Pancreas (tissue), 10 donors: ENCODE results near the gene PRSS50. TPM values are rescaled to one million over a fixed set of nuclear protein-coding genes. Genes with fewer than 3 reads are reported as not detected.

Experiments used
- ATAC-seq, 4 donors: fragments of 200-7000 bp; cut with Tn5 transposase; one replicate each; pipeline versions ENCODE4 v1.8.0 to v1.9.1; 2020; ENCODE audit warnings: mild to moderate bottlenecking in 4 of 4, moderate library complexity in 4 of 4
- DNase-seq, 6 donors: peaks; one replicate each; pipeline ENCODE4 v3.0.0-alpha.2; 2020
- FAIRE-seq: peaks from 2 replicates; lab custom pipeline; 2012; peaks lifted over from hg19 to GRCh38; lab: Jason Lieb, UNC
- H3K27ac ChIP-seq, 4 donors: fragments of 200-600 bp; sonication (generic); 1 replicate in 3 of 4; 2 replicates in 1 of 4; pipeline versions ENCODE4 v1.5.0 to v1.8.0; 2020
- H3K27me3 ChIP-seq, 4 donors: fragments of 200-600 bp; one replicate each; pipeline ENCODE4 v1.8.0; 2021
- H3K36me3 ChIP-seq, 3 donors: fragments of 200-600 bp; sonication (generic) in 1 of 3; one replicate each; pipeline versions ENCODE4 v1.5.0 to v1.8.0; 2020 to 2021
- H3K4me1 ChIP-seq, 3 donors: fragments of 200-600 bp; one replicate each; pipeline ENCODE4 v1.8.0; 2021
- H3K4me3 ChIP-seq, 4 donors: fragments of 200-600 bp; sonication (generic) in 2 of 4; one replicate each; pipeline versions ENCODE4 v1.5.0 to v1.8.0; 2020 to 2021
- H3K9me3 ChIP-seq, 4 donors: fragments of 200-600 bp; one replicate each; pipeline ENCODE4 v1.8.0; 2021
- WGBS, 2 donors: extraction: QIAGEN DNeasy Blood & Tissue Kit; methylation state at CpG; one replicate each; pipeline ENCODE4 v1.1.7; 2013; 5-methylcytosine and 5-hydroxymethylcytosine counted together
- intact Hi-C, 3 donors: fragments of 100-400 bp; cut with DNase I; formaldehyde crosslinking; loops; one replicate each; pipeline versions ENCODE4 v1.11.1 to v1.14.2; 2022
- polyA plus RNA-seq, 2 donors: library from polyadenylated mRNA; stranded (reverse); fragments of 200-250 nt; gene quantifications; one replicate each; pipeline ENCODE4 v1.2.3, GENCODE V29; 2013
- total RNA-seq, 6 donors: library from RNA; stranded (reverse); fragmentation: NEBNext Ultra II Directional in 4 of 6; extraction: Animal tissue kit (Norgen Biotek cat#: 25700) in 4 of 6; gene quantifications; one replicate each; pipeline versions ENCODE4 v1.2.1 to v1.2.4, GENCODE V29; 2021 to 2023
- TF ChIP-seq, protein P1 (sequence below), 4 donors: fragments of 200-600 bp; sonication (generic) in 3 of 4; IDR thresholded peaks; one replicate each; pipeline versions ENCODE4 v1.5.0 to v1.8.0; 2021; ENCODE audit warnings: antibody characterized with exemption in 4 of 4
- donor health status: healthy with polysubstance abuse.
- donor health status: DM: no; HTN: no; CAD: no; lungs with moderate emphysema.
- donor health status: DM: no; HTN: no; CAD: no.
- donor health status: control.
- donor health status: control.
- donor health status: Bipolar disorder and iron deficiency.
- donor health status: DM: yes; HTN: yes; CAD: no.
- donor health status: DM: no; HTN: no; CAD: no.
- donor health status: DM: no; HTN: no; CAD: no.
- donor health status: DM: yes; HTN: yes; CAD: no.

PRSS50 gene
- total and polyA plus RNA-seq, 8 donors = 0.28 to 2.2 (median 0.51) TPM

DNA sequence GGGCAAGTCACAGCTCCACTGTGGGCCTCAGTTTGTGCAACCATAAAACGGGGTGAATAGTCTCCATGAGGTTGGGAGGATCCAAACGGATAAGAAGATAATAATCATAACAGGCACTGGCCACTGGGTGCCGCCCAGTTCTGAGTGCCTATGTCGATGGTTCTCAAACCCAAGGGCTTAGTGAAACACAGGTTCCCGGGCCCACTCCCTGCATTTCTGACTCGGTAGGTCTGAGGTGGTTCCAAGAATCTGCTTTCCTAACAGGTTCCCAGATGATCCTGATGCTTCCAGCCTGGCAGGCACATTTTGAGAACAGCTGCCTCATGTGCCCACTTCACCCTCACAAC is 45.3 kb downstream of the PRSS50 start:
- Histone ChIP-seq H3K27me3 (no peaks in the 10 kb centered on the region), H3K27ac (no peak overlapping the region), H3K9me3 (no peaks in the 10 kb centered on the region), H3K4me3 (no peak overlapping the region), H3K4me1 (no peaks in the 10 kb centered on the region), H3K36me3 (peaks cover 0 to 4% (median 0%) of the 10 kb centered on the region in 3 donors)
- ATAC-seq (no peak), DNase-seq (peak in 5 of 6 donors; percentile 2 to 28 (median 10)), FAIRE-seq (no peak)
- TF ChIP-seq, protein P1, sequence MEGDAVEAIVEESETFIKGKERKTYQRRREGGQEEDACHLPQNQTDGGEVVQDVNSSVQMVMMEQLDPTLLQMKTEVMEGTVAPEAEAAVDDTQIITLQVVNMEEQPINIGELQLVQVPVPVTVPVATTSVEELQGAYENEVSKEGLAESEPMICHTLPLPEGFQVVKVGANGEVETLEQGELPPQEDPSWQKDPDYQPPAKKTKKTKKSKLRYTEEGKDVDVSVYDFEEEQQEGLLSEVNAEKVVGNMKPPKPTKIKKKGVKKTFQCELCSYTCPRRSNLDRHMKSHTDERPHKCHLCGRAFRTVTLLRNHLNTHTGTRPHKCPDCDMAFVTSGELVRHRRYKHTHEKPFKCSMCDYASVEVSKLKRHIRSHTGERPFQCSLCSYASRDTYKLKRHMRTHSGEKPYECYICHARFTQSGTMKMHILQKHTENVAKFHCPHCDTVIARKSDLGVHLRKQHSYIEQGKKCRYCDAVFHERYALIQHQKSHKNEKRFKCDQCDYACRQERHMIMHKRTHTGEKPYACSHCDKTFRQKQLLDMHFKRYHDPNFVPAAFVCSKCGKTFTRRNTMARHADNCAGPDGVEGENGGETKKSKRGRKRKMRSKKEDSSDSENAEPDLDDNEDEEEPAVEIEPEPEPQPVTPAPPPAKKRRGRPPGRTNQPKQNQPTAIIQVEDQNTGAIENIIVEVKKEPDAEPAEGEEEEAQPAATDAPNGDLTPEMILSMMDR (IDR thresholded peaks at IDR 0.05) = no peak
- WGBS, 2 donors = 89 to 90% methylated on average over 6 of the region's 6 CpGs
- intact Hi-C loops = no loop called here

DNA sequence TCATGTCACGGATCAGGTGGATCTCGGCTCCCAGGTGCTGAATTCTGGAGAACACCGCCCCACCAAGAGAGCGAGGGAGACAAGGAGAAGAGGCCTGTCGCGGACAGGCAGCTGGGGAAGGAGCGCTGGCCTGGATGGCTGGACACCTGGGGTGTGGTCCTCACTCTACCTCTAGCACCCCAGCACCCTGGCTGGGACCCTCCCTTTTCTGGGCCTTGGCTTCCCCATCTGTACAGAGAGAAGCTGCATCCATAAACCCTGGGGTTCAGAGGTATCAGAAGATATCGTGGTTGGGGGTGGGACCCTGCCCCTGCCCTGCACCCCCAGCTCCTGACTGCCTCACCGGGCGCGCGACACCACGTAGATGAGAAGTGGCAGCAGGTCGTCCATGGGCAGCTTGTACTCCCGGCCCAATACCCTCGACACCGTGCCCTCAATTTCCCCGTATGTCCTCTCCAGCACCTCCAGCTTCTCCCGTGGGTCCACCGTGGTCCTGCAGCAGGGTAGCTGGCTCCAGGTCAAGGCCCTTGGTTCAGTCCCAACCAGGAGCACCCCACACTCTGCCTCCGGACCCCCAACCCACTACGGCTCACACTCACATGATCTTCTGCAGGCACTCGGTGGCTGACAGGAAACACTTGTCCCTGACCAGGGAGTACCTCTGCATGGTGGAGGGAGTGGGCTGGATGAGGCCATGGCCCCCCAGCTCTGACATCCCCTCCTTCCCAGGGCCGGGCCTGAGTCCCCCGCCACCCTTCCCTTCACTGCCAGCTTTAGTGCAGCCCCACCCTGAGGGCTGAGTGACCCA is 45.9 kb downstream of the PRSS50 start:
- WGBS, 2 donors = 91% methylated on average over 24 to 25 of the region's 25 CpGs
- H3K4me3 ChIP-seq = no peak overlapping the region
- DNase-seq (peak; percentile 0 to 37 (median 17)), ATAC-seq (no peak), FAIRE-seq (no peak)
- H3K9me3 ChIP-seq = no peaks in the 10 kb centered on the region
- intact Hi-C loops = no loop called here
- H3K36me3 ChIP-seq = peaks cover 0 to 4% (median 0%) of the 10 kb centered on the region in 3 donors
- H3K27ac ChIP-seq = no peak overlapping the region
- TF ChIP-seq, protein P1 (IDR thresholded peaks at IDR 0.05) = no peak
- no peaks in the 10 kb centered on the region for H3K4me1 ChIP-seq
- no peaks in the 10 kb centered on the region for H3K27me3 ChIP-seq

DNA sequence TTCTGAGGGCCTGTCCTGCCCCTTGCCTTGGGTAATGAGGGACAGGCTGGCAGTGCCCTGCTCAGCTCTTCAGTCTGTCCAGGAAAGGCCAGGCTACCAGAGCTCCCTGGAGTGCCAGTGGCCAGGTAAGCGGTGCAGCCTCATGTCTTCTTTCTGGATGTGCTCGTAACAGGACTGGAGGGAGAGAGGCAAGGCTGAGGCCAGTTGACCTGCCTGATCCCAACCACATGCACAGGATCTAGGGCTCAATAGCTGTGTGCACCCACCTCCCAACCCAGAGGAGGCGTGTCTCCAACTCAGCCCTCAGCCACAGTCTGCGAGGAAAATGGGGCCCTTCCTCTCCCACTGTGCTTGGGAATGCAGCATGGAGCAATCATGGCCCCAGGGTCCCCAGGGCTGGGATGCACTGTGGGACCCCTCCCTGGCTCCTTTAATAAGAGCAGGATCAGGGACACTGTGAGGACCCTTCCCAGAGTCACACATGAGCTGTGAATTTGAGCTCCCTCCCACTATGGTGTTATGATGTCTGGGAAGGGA is 46.7 kb downstream of the PRSS50 start:
- WGBS, 2 donors = 94 to 100% methylated on average over 4 of the region's 4 CpGs
- DNase-seq (peak; percentile 0 to 30 (median 7)), ATAC-seq (no peak), FAIRE-seq (no peak)
- no peak overlapping the region for H3K27ac ChIP-seq
- H3K36me3 ChIP-seq = peaks cover 0 to 4% (median 0%) of the 10 kb centered on the region in 3 donors
- H3K4me3 ChIP-seq = no peak overlapping the region
- H3K27me3 ChIP-seq = no peaks in the 10 kb centered on the region
- no peaks in the 10 kb centered on the region for H3K9me3 ChIP-seq
- TF ChIP-seq, protein P1 (IDR thresholded peaks at IDR 0.05) = no peak
- peaks cover 0 to 7% (median 3%) of the 10 kb centered on the region in 3 donors for H3K4me1 ChIP-seq
- intact Hi-C loops = no loop called here

DNA sequence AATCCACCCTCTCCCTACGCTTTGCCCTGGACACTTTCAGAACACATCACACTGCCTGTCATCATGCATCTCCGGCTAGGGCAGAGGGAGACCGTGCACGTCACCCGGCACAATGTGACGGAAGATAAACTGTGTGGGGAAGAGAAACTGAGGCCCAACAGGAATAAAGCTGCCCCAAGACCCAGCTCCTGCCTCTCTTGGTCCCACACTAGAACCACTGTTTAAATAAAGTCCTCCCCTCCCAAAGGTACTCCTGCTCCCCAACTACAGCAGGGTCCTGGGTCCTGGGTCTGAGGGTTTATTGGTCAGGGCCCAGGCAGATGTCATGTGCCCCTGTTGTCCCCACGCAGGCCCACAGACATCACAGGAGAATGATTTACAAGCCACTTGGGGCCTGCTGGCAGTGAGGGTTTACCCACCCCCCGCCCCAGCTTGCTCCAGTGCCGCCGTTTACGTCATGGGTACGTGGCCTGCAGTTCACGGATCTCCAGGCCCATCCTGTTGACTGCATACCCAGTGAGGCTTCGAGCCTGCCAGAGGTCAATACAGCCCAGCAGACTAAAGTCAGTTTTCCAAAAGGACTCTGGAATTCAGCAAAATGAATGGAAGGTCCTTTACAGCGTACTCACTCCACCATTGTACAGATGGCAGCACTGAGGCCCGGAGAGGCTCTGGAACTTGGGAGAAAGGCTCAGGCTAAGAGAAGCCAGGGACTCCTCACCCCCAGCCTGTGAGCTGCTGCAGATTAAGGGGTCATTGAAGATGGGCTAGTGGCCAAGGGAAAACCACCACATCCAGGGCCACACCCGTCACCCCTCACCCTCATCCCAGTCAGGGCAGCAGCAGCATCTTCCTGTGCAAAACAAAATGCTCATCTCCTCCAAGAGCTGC is 47.4 kb downstream of the PRSS50 start:
- peaks cover 0 to 7% (median 3%) of the 10 kb centered on the region in 3 donors for H3K4me1 ChIP-seq
- no peaks in the 10 kb centered on the region for H3K9me3 ChIP-seq
- H3K4me3 ChIP-seq = no peak overlapping the region
- intact Hi-C loops = no loop called here
- WGBS, 2 donors = 83% methylated on average over 17 of the region's 17 CpGs
- FAIRE-seq = no peak
- no peak overlapping the region for H3K27ac ChIP-seq
- TF ChIP-seq, protein P1 (IDR thresholded peaks at IDR 0.05) = no peak
- H3K36me3 ChIP-seq = peaks cover 0 to 4% (median 0%) of the 10 kb centered on the region in 3 donors
- no peak for ATAC-seq
- H3K27me3 ChIP-seq = no peaks in the 10 kb centered on the region
- peak in 4 of 6 donors; percentile 1 to 28 (median 7) for DNase-seq
